Stomach (tissue), 4 donors: ENCODE measurements around the gene CLCN6.

Experiments used
- CTCF ChIP-seq, 7 experiments: fragments of 450-650 bp in 4 of 7; fragments of 200-600 bp in 3 of 7; sonication (generic) in 3 of 7; IDR thresholded peaks; one replicate each; pipeline ENCODE4 v1.5.1; 2016 to 2019; ENCODE audit warnings: antibody characterized with exemption in 7 of 7, control low read depth in 2 of 7, mild to moderate bottlenecking in 1 of 7
- EP300 ChIP-seq: sonication (generic); formaldehyde crosslinking; IDR thresholded peaks from one replicate; pipeline ENCODE4 v1.6.1; 2017; ENCODE audit warnings: antibody characterized with exemption
- POLR2A ChIP-seq, 4 donors: fragments of 450-650 bp; IDR thresholded peaks; one replicate each; pipeline ENCODE4 v1.6.1; 2016; ENCODE audit warnings: antibody characterized with exemption in 4 of 4, control low read depth in 2 of 4, mild to moderate bottlenecking in 1 of 4, moderate library complexity in 1 of 4

- no peak for TF ChIP-seq CTCF (IDR thresholded peaks at IDR 0.05)
- TF ChIP-seq POLR2A (IDR thresholded peaks at IDR 0.05) = no peak
- no peak for TF ChIP-seq EP300
Measured at GRCh38 chr1:11839727-11840705, 34.0 kb downstream of the CLCN6 start.
